Measurements from ENCODE around the gene MACROD1. TPM values are rescaled to one million over a fixed set of nuclear protein-coding genes. Genes with fewer than 3 reads are reported as not detected.

MACROD1 gene
- total RNA-seq, 2 donors from 2014 or later: 50.7 to 59.0 TPM

- peak overlapping the region in 1 of 2 donors; percentile 7 for H3K27ac ChIP-seq
These were observed 43.2 kb downstream of the MACROD1 start for GRCh38 chr11:64122411-64123410.

GRCh38 chr11:64121663-64122410 lies 44.1 kb downstream of the MACROD1 start:
- no peaks in the 10 kb centered on the region for H3K36me3 ChIP-seq
- no peak for DNase-seq (ENCODE audit: low spot score)
- no peak overlapping the region for H3K4me3 ChIP-seq
- H3K27ac ChIP-seq: no peak overlapping the region
- H3K27me3 ChIP-seq: no peaks in the 10 kb centered on the region
- H3K4me1 ChIP-seq: peaks cover 0 to 12% of the 10 kb centered on the region in 2 donors
- TF ChIP-seq CTCF (IDR thresholded peaks at IDR 0.05): no peak
- H3K9me3 ChIP-seq: no peaks in the 10 kb centered on the region

More at GRCh38 chr11:64122411-64123410, 43.2 kb downstream of the MACROD1 start:
- Histone ChIP-seq H3K4me1 (peaks cover 0 to 12% of the 10 kb centered on the region in 2 donors), H3K36me3 (no peaks in the 10 kb centered on the region), H3K9me3 (no peaks in the 10 kb centered on the region), H3K4me3 (no peak overlapping the region), H3K27me3 (no peaks in the 10 kb centered on the region)
- TF ChIP-seq CTCF (IDR thresholded peaks at IDR 0.05): no peak
- no peak for DNase-seq (ENCODE audit: low spot score)

- H3K27me3 ChIP-seq: no peaks in the 10 kb centered on the region
- no peak overlapping the region for H3K27ac ChIP-seq
- no peak for DNase-seq (ENCODE audit: low spot score)
- peaks cover 0 to 12% of the 10 kb centered on the region in 2 donors for H3K4me1 ChIP-seq
- H3K9me3 ChIP-seq: no peaks in the 10 kb centered on the region
- no peaks in the 10 kb centered on the region for H3K36me3 ChIP-seq
- no peak overlapping the region for H3K4me3 ChIP-seq
- no peak for TF ChIP-seq CTCF (IDR thresholded peaks at IDR 0.05)
These were observed 44.9 kb downstream of the MACROD1 start for GRCh38 chr11:64120951-64121569.

GRCh38 chr11:64119700-64120099 lies 46.2 kb downstream of the MACROD1 start:
- no peak overlapping the region for H3K4me3 ChIP-seq
- no peak for TF ChIP-seq CTCF (IDR thresholded peaks at IDR 0.05)

GRCh38 chr11:64118876-64119665 lies 46.8 kb downstream of the MACROD1 start:
- Histone ChIP-seq H3K4me3 (no peak overlapping the region), H3K9me3 (no peaks in the 10 kb centered on the region), H3K27ac (no peak overlapping the region), H3K36me3 (no peaks in the 10 kb centered on the region), H3K27me3 (no peaks in the 10 kb centered on the region), H3K4me1 (peaks cover 0 to 12% of the 10 kb centered on the region in 2 donors)
- no peak for DNase-seq (ENCODE audit: low spot score)
- TF ChIP-seq CTCF (IDR thresholded peaks at IDR 0.05): no peak

More at GRCh38 chr11:64119700-64120099, 46.2 kb downstream of the MACROD1 start:
- no peak for DNase-seq (ENCODE audit: low spot score)
- no peaks in the 10 kb centered on the region for H3K9me3 ChIP-seq
- H3K4me1 ChIP-seq: peaks cover 0 to 12% of the 10 kb centered on the region in 2 donors
- no peaks in the 10 kb centered on the region for H3K36me3 ChIP-seq
- no peak overlapping the region for H3K27ac ChIP-seq
- H3K27me3 ChIP-seq: no peaks in the 10 kb centered on the region
